AG09319 (cell line): ENCODE measurements around the gene RFX1.
A peak's percentile ranks its signal among the peaks of the same experiment; 100 is the strongest.

ENCODE experiments used
- DNase-seq: peaks from one replicate; pipeline ENCODE4 v3.0.0-alpha.2; 2010; ENCODE audit warnings: low read depth; ENCODE audit errors: extremely low read depth
- CTCF ChIP-seq: IDR thresholded peaks from 2 replicates; pipeline ENCODE4 v1.5.1; 2011; ENCODE audit warnings: low read depth, mild to moderate bottlenecking, inconsistent platforms, low read length, moderate library complexity

Gene RFX1

DNA sequence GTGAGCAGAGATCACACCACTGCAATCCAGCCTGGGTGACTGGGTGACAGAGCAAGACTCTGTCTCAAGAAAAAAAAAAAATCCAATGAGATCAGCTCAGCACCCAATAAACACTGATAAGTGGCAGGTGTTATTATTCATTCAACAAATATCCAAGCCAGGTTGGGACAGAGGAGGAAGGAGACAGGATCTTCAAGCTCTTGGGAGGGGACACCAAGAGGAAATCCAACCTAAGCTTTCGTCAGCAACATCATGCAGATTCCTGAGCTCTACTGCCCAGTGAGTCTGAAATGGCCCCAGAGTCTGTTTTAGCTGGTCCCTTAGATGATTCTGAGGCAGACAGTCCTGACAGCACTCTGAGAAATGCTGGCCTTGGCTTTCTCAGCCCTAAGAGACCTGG, 7.7 kb downstream of the RFX1 start:
- no peak for DNase-seq
- TF ChIP-seq CTCF: no peak

DNA sequence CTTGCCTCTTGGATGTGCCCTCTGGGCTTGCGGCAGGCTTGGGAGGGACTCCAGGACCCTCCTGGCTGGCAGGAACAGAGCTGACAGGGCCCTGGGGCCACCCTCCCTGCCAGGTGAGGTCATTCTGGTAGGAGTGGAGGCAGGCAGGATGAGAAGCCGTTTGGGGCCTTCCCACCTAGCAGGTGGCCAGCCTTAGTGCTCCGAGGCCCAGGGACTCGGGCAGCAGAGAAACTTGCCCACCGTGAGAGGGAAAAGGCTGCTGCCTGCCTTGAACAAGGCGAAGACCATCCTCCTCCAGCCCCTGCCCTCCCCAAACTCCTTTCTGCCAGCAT, 8.5 kb downstream of the RFX1 start:
- TF ChIP-seq CTCF: no peak
- DNase-seq: no peak

- no peak for DNase-seq
- TF ChIP-seq CTCF: no peak
These were observed 9.0 kb downstream of the RFX1 start for GRCh38 chr19:13996928-13997630.

GRCh38 chr19:13995878-13996765, 10.0 kb downstream of the RFX1 start:
- TF ChIP-seq CTCF: no peak
- no peak for DNase-seq

DNA sequence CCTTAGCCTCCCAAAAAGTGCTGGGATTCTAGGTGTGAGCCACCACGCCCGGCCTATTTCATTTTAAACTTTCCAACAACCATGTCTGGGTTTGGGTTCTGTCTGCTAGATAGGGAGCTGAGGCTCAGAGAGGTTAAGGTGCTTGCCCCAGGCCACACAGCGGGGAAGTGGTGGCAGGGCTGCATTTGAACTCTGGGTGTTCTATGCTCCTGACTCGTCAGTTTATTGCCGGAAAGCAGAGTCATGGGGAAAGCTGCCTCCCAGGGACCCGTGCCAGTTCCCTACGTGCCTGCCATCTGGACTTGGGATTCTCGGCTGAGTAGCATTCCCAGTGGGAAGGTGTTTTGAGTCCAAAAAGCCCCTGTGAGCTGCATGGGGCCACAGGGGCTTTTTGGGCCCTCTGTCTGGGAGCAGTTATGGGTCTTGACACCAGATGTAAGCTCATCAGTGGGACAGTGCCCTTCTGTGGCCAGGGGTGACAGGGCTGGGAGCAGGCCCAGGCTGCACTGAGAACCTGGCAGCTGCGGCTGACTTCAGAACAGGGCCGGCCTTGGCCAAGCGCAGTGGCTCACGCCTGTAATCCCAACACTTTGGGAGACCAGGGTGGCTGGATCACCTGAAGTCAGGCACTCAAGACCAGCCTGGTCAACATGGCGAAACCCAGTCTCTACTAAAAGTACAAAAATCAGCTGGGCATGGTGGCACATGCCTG, 10.9 kb downstream of the RFX1 start:
- TF ChIP-seq CTCF: no peak
- DNase-seq: peak; percentile 19

DNA sequence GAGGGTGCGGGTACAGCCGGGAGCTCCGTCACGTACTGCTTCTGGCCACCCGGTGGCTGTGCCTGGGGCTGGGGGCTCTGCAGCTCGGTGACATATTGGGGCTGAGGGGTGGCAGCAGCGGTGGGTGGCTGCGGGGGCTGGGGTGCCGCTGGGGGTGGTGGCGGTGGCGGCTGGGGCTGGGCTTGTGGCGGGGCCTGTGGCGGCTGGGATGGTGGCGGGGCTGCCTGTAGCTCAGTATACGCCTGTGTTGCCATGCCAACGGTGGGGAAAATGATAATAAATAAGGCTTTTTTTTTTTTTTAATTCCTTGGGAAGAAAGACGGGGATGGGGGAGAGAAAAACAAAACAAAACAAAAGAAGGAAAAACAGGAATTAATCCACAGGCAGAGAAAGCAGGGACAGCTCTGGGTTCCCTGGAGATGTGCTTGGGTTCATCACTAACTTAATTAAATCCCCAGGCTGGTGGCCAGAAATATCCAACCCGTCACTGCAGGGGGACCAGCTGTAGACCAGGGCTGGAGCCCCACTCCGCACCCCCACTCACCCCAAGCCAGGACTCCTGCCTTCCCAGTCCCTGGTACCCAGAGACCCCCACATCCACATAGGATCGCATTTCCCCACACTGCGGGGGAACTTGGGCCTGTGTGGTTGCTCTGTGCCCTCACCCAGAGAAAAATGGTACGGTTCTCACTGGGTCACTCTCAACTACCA, 12.4 kb downstream of the RFX1 start:
- no peak for TF ChIP-seq CTCF
- no peak for DNase-seq
